CD4-positive, alpha-beta T cell treated with Interleukin-1 beta for 1 hour (primary cell): Measurements from ENCODE around the gene MAPT.

Source experiments
- DNase-seq, 2 donors: peaks; one replicate each; pipeline ENCODE4 v3.0.0-alpha.2; 2020 to 2022

Gene MAPT

GRCh38 chr17:46074540-46074939 lies 180.2 kb downstream of the MAPT start:
- no peak for DNase-seq
